Measurements from ENCODE around the gene CC2D2A.

DNA sequence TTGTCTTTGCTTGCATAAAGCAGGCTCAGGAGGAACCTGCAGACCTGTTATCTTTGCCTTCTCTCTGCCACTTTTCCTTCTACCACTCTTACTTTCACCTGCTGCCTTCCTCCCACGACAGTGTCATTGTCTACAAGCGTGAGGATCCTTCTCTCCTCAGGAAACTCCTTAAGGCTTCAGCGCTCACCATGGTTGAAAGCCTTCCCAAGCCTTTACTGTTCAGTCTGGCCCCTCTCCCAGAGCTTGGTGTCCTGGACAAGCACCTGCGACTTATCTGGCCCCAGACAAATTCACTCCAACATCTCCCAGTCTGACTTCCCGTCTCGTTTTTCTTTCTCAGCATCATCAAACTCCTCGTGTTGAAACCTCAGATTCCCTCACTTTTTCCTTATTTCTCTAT is 31.0 kb downstream of the CC2D2A start:
- TF ChIP-seq EZH2 (IDR thresholded peaks at IDR 0.05) = no peak
- TF ChIP-seq POLR2AphosphoS5 (IDR thresholded peaks at IDR 0.05; ENCODE audit: borderline replicate concordance, low read depth, low read length) = no peak
- TF ChIP-seq FOXP2 (optimal IDR thresholded peaks at IDR 0.05; ENCODE audit: control extremely low read depth, extremely low read length, insufficient read depth) = no peak
